Activated naive CD8-positive, alpha-beta T cell treated with anti-CD3 and anti-CD28 coated beads, Interleukin-2, amount 50 U/mL, for 24 hours (primary cell): ENCODE data around the gene TUBG1.
A peak's percentile ranks its signal among the peaks of the same experiment; 100 is the strongest.
"Not testable (repeated sequence)": the region's sequence is repeated elsewhere in the genome, so short reads cannot be mapped to it uniquely, and the experiment has no call there.

Source experiments
- ATAC-seq: fragments of 150-1000 bp; cut with Tn5 transposase; one replicate; pipeline ENCODE4 v1.10.0; 2021
- DNase-seq: peaks from one replicate; pipeline ENCODE4 v3.0.0; 2021
- H3K27ac Mint-ChIP-seq: one replicate; pipeline ENCODE4 v1.8.0; 2021; ENCODE audit warnings: mild to moderate bottlenecking, mixed read lengths
- H3K27me3 Mint-ChIP-seq: one replicate; pipeline ENCODE4 v1.8.0; 2021; ENCODE audit warnings: mixed read lengths
- H3K36me3 Mint-ChIP-seq: one replicate; pipeline ENCODE4 v1.8.0; 2021; ENCODE audit warnings: low read depth, mixed read lengths
- H3K4me1 Mint-ChIP-seq: one replicate; pipeline ENCODE4 v1.8.0; 2021; ENCODE audit warnings: mixed read lengths
- H3K4me3 Mint-ChIP-seq: one replicate; pipeline ENCODE4 v1.8.0; 2021; ENCODE audit warnings: mild to moderate bottlenecking, moderate library complexity, mixed read lengths
- H3K9me3 Mint-ChIP-seq: one replicate; pipeline ENCODE4 v1.8.0; 2021; ENCODE audit warnings: mixed read lengths

The TUBG1 gene

GRCh38 chr17:42596386-42596785 lies 13.1 kb upstream of the TUBG1 start:
- Mint-ChIP-seq H3K36me3 (peaks cover 6% of the 10 kb centered on the region), H3K27me3 (no peaks in the 10 kb centered on the region), H3K4me3 (no peak overlapping the region), H3K4me1 (peaks cover 11% of the 10 kb centered on the region), H3K27ac (no peak overlapping the region), H3K9me3 (no peaks in the 10 kb centered on the region)
- DNase-seq: no peak
- ATAC-seq: no peak

GRCh38 chr17:42598905-42599304 lies 10.6 kb upstream of the TUBG1 start:
- DNase-seq (no peak), ATAC-seq (no peak)
- H3K36me3 Mint-ChIP-seq: peaks cover 6% of the 10 kb centered on the region
- H3K27ac Mint-ChIP-seq: no peak overlapping the region
- H3K4me3 Mint-ChIP-seq: no peak overlapping the region
- no peaks in the 10 kb centered on the region for H3K27me3 Mint-ChIP-seq
- H3K4me1 Mint-ChIP-seq: peaks cover 23% of the 10 kb centered on the region
- no peaks in the 10 kb centered on the region for H3K9me3 Mint-ChIP-seq

GRCh38 chr17:42603318-42603717 lies 6.2 kb upstream of the TUBG1 start:
- H3K27me3 Mint-ChIP-seq: no peaks in the 10 kb centered on the region
- H3K4me1 Mint-ChIP-seq: peaks cover 64% of the 10 kb centered on the region
- H3K36me3 Mint-ChIP-seq: peaks cover 2% of the 10 kb centered on the region
- no peak overlapping the region for H3K27ac Mint-ChIP-seq
- DNase-seq (no peak), ATAC-seq (no peak)
- H3K4me3 Mint-ChIP-seq: no peak overlapping the region
- no peaks in the 10 kb centered on the region for H3K9me3 Mint-ChIP-seq

- H3K4me3 Mint-ChIP-seq: peak overlapping the region; percentile 100
- H3K4me1 Mint-ChIP-seq: peaks cover 64% of the 10 kb centered on the region
Observed at GRCh38 chr17:42607769-42608168, 1.7 kb upstream of the TUBG1 start.

GRCh38 chr17:42608305-42609181 lies 940 bp upstream of the TUBG1 start:
- H3K4me1 Mint-ChIP-seq: peaks cover 57% of the 10 kb centered on the region
- H3K9me3 Mint-ChIP-seq: no peaks in the 10 kb centered on the region
- H3K27ac Mint-ChIP-seq: peak overlapping the region; percentile 96
- peak overlapping the region; percentile 100 for H3K4me3 Mint-ChIP-seq
- peak; percentile 25 for DNase-seq
- peaks cover 26% of the 10 kb centered on the region for H3K36me3 Mint-ChIP-seq
- ATAC-seq: peak; percentile 58
- H3K27me3 Mint-ChIP-seq: peaks cover 4% of the 10 kb centered on the region

More at GRCh38 chr17:42607769-42608168, 1.7 kb upstream of the TUBG1 start:
- peaks cover 4% of the 10 kb centered on the region for H3K27me3 Mint-ChIP-seq
- ATAC-seq (no peak), DNase-seq (no peak)
- peaks cover 20% of the 10 kb centered on the region for H3K36me3 Mint-ChIP-seq
- no peaks in the 10 kb centered on the region for H3K9me3 Mint-ChIP-seq
- H3K27ac Mint-ChIP-seq: peak overlapping the region; percentile 96

- H3K4me3 Mint-ChIP-seq: peak overlapping the region; percentile 100
- peaks cover 40% of the 10 kb centered on the region for H3K36me3 Mint-ChIP-seq
- H3K4me1 Mint-ChIP-seq: peaks cover 43% of the 10 kb centered on the region
- H3K27ac Mint-ChIP-seq: peak overlapping the region; percentile 96
- not testable (repeated sequence) for H3K27me3 Mint-ChIP-seq, H3K9me3 Mint-ChIP-seq, DNase-seq, ATAC-seq
Observed at GRCh38 chr17:42609814-42610801, 625 bp downstream of the TUBG1 start.

GRCh38 chr17:42612013-42612412 lies 2.5 kb downstream of the TUBG1 start:
- peaks cover 46% of the 10 kb centered on the region for H3K36me3 Mint-ChIP-seq
- H3K4me1 Mint-ChIP-seq: peaks cover 25% of the 10 kb centered on the region
- DNase-seq (no peak), ATAC-seq (no peak)
- H3K27ac Mint-ChIP-seq: no peak overlapping the region
- H3K4me3 Mint-ChIP-seq: no peak overlapping the region
- H3K27me3 Mint-ChIP-seq: peaks cover 4% of the 10 kb centered on the region
- no peaks in the 10 kb centered on the region for H3K9me3 Mint-ChIP-seq

GRCh38 chr17:42613699-42614295 lies 4.3 kb downstream of the TUBG1 start:
- Mint-ChIP-seq H3K27ac (no peak overlapping the region), H3K4me1 (peaks cover 15% of the 10 kb centered on the region), H3K27me3 (peaks cover 4% of the 10 kb centered on the region), H3K4me3 (no peak overlapping the region), H3K9me3 (no peaks in the 10 kb centered on the region), H3K36me3 (peaks cover 43% of the 10 kb centered on the region)
- ATAC-seq (no peak), DNase-seq (no peak)

GRCh38 chr17:42617956-42618431 lies 8.5 kb downstream of the TUBG1 start:
- Mint-ChIP-seq H3K9me3 (no peaks in the 10 kb centered on the region), H3K36me3 (peaks cover 26% of the 10 kb centered on the region), H3K4me1 (peaks cover 9% of the 10 kb centered on the region), H3K27ac (no peak overlapping the region), H3K27me3 (no peaks in the 10 kb centered on the region), H3K4me3 (no peak overlapping the region)
- no peak for DNase-seq
- no peak for ATAC-seq

- no peak overlapping the region for H3K4me3 Mint-ChIP-seq
- ATAC-seq: no peak
- no peaks in the 10 kb centered on the region for H3K27me3 Mint-ChIP-seq
- no peak for DNase-seq
- H3K4me1 Mint-ChIP-seq: peaks cover 9% of the 10 kb centered on the region
- no peak overlapping the region for H3K27ac Mint-ChIP-seq
- H3K9me3 Mint-ChIP-seq: no peaks in the 10 kb centered on the region
- peaks cover 21% of the 10 kb centered on the region for H3K36me3 Mint-ChIP-seq
Observed at GRCh38 chr17:42618442-42619150, 9.1 kb downstream of the TUBG1 start.

- H3K4me1 Mint-ChIP-seq, DNase-seq, H3K9me3 Mint-ChIP-seq, H3K4me3 Mint-ChIP-seq, H3K36me3 Mint-ChIP-seq, H3K27me3 Mint-ChIP-seq, ATAC-seq, H3K27ac Mint-ChIP-seq: not testable (repeated sequence)
Observed at GRCh38 chr17:42621987-42622386, 12.5 kb downstream of the TUBG1 start.

GRCh38 chr17:42623271-42623670 lies 13.8 kb downstream of the TUBG1 start:
- Mint-ChIP-seq H3K4me3 (no peak overlapping the region), H3K27ac (no peak overlapping the region), H3K4me1 (peaks cover 7% of the 10 kb centered on the region), H3K9me3 (no peaks in the 10 kb centered on the region), H3K27me3 (no peaks in the 10 kb centered on the region), H3K36me3 (no peaks in the 10 kb centered on the region)
- DNase-seq (no peak), ATAC-seq (no peak)

GRCh38 chr17:42623732-42624596 lies 14.5 kb downstream of the TUBG1 start:
- Mint-ChIP-seq H3K4me1 (peaks cover 2% of the 10 kb centered on the region), H3K9me3 (no peaks in the 10 kb centered on the region), H3K27ac (no peak overlapping the region), H3K4me3 (no peak overlapping the region), H3K36me3 (no peaks in the 10 kb centered on the region), H3K27me3 (no peaks in the 10 kb centered on the region)
- ATAC-seq: no peak
- DNase-seq: no peak
